Smooth muscle cell (in vitro differentiated cells): ENCODE results near the gene BCO1. TPM values are rescaled to one million over a fixed set of nuclear protein-coding genes. Genes with fewer than 3 reads are reported as not detected.

Experiments
- DNase-seq: peaks from one replicate; lab custom pipeline; 2025; ENCODE audit not compliant: unreplicated experiment; lab: John Stamatoyannopoulos, UW
- H2AFZ ChIP-seq: fragments of 200-600 bp; sonication (generic); 2 replicates; pipeline ENCODE4 v1.6.0; 2016; ENCODE audit warnings: antibody characterized with exemption, low read depth, mild to moderate bottlenecking
- H3F3A ChIP-seq: fragments of 200-600 bp; sonication (generic); 2 replicates; pipeline ENCODE4 v1.6.0; 2017; ENCODE audit warnings: antibody characterized with exemption, low read depth
- H3K27ac ChIP-seq: fragments of 200-600 bp; sonication (generic); 2 replicates; pipeline ENCODE4 v1.5.1; 2016; ENCODE audit warnings: low read depth, mild to moderate bottlenecking
- H3K27me3 ChIP-seq: fragments of 200-600 bp; sonication (generic); 2 replicates; pipeline ENCODE4 v1.6.1; 2016; ENCODE audit warnings: low read depth, mild to moderate bottlenecking
- H3K36me3 ChIP-seq: fragments of 200-600 bp; sonication (generic); 2 replicates; pipeline ENCODE4 v1.5.1; 2016; ENCODE audit warnings: low read depth
- H3K4me1 ChIP-seq: fragments of 200-600 bp; sonication (generic); 2 replicates; pipeline ENCODE4 v1.5.1; 2016; ENCODE audit warnings: low read depth
- H3K4me2 ChIP-seq: fragments of 200-600 bp; sonication (generic); 2 replicates; pipeline ENCODE4 v1.6.0; 2016; ENCODE audit warnings: mild to moderate bottlenecking
- H3K4me3 ChIP-seq: fragments of 200-600 bp; sonication (generic); 2 replicates; pipeline ENCODE4 v1.5.1; 2016; ENCODE audit warnings: mild to moderate bottlenecking
- H3K79me2 ChIP-seq: fragments of 200-600 bp; sonication (generic); 2 replicates; pipeline ENCODE4 v1.6.0; 2016; ENCODE audit warnings: low read depth, mild to moderate bottlenecking
- H3K9ac ChIP-seq: fragments of 200-600 bp; sonication (generic); 2 replicates; pipeline ENCODE4 v1.6.0; 2016; ENCODE audit warnings: low read depth
- H3K9me3 ChIP-seq: fragments of 200-600 bp; sonication (generic); replicated peaks from 2 replicates; pipeline ENCODE4 v1.5.1; 2016; ENCODE audit warnings: low read depth
- H4K20me1 ChIP-seq: fragments of 200-600 bp; sonication (generic); 2 replicates; pipeline ENCODE4 v1.6.0; 2016; ENCODE audit warnings: low read depth
- WGBS: methylation state at CpG from one replicate; pipeline ENCODE4 v1.1.7; 2016; ENCODE audit warnings: low lambda C conversion rate; 5-methylcytosine and 5-hydroxymethylcytosine counted together
- polyA plus RNA-seq: library from polyadenylated mRNA; unstranded; fragments of >200 nt; fragmentation: Nextera tagmentation; extraction: Ambion mirVana; gene quantifications from 2 replicates; pipeline ENCODE4 v1.2.1, GENCODE V29; 2016
- total RNA-seq: library from RNA; depleted of rRNA; stranded (reverse); fragments of >200 nt; gene quantifications from 2 replicates; pipeline ENCODE4 v1.2.3, GENCODE V29; 2014
- TF ChIP-seq, protein P1 (sequence below): fragments of 200-600 bp; sonication (generic); IDR thresholded peaks from 2 replicates; pipeline ENCODE4 v1.5.1; 2017; ENCODE audit warnings: borderline replicate concordance, mild to moderate bottlenecking, antibody characterized with exemption; ENCODE audit not compliant: insufficient read depth, poor library complexity, severe bottlenecking

Gene BCO1
- total and polyA plus RNA-seq, 2 experiments from 2014 or later: not detected

DNA sequence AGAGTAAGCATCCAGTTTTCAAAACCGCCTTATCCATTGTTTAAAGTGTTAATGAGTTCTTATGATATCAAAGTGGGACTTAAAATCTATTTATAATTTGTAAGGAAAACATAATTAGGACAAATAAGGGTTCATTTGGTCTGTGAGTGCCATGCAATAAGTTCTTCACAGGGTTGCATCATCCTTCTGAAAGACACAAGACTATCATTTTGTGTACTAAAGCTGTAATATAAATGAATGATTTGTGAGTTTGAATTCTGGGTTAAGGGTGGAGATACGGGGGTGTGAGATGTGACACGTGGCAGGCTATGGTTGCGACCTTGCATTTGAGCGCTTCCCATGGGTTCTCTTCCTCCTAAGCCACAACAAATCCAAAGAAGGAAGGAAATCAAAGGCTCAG, 83.0 kb downstream of the BCO1 start:
- H3K27ac ChIP-seq: peak overlapping the region; percentile 80
- DNase-seq: no peak
- no peaks in the 10 kb centered on the region for H3K36me3 ChIP-seq
- peak overlapping the region; percentile 32 for H3K4me2 ChIP-seq
- H3F3A ChIP-seq: no peaks in the 10 kb centered on the region
- H3K4me3 ChIP-seq: no peak overlapping the region
- H2AFZ ChIP-seq: no peak overlapping the region
- WGBS: 91% methylated on average over 5 of the region's 5 CpGs
- no peaks in the 10 kb centered on the region for H3K27me3 ChIP-seq
- no peaks in the 10 kb centered on the region for H3K9me3 ChIP-seq
- H3K4me1 ChIP-seq: peaks cover 5% of the 10 kb centered on the region
- H3K9ac ChIP-seq: no peak overlapping the region
- TF ChIP-seq, protein P1, sequence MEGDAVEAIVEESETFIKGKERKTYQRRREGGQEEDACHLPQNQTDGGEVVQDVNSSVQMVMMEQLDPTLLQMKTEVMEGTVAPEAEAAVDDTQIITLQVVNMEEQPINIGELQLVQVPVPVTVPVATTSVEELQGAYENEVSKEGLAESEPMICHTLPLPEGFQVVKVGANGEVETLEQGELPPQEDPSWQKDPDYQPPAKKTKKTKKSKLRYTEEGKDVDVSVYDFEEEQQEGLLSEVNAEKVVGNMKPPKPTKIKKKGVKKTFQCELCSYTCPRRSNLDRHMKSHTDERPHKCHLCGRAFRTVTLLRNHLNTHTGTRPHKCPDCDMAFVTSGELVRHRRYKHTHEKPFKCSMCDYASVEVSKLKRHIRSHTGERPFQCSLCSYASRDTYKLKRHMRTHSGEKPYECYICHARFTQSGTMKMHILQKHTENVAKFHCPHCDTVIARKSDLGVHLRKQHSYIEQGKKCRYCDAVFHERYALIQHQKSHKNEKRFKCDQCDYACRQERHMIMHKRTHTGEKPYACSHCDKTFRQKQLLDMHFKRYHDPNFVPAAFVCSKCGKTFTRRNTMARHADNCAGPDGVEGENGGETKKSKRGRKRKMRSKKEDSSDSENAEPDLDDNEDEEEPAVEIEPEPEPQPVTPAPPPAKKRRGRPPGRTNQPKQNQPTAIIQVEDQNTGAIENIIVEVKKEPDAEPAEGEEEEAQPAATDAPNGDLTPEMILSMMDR: no peak
- H4K20me1 ChIP-seq: peaks cover 92% of the 10 kb centered on the region
- peaks cover 81% of the 10 kb centered on the region for H3K79me2 ChIP-seq

DNA sequence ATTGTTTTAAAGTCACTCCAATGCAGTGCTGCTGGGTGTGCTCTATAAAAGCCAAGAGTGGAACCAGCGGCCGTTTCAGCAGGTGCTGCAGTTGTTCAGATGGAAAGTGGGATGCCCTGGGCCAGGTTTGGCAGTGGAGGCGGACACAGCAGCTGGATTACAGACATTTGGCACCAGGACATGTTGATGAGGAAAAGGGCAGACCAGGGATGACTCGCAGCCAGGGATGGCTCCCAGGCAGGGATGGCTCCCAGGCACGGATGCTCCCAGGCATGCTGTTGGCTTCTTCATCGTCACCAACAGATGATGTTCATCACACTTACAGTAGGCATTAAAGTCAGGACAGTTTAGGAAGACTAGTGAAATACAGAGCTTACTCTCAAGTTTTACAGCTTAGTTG, 86.3 kb downstream of the BCO1 start:
- H3K36me3 ChIP-seq: no peaks in the 10 kb centered on the region
- WGBS: 89% methylated on average over 6 of the region's 6 CpGs
- H4K20me1 ChIP-seq: peaks cover 93% of the 10 kb centered on the region
- H3K79me2 ChIP-seq: peaks cover 63% of the 10 kb centered on the region
- H3K27me3 ChIP-seq: no peaks in the 10 kb centered on the region
- DNase-seq: no peak
- H3K4me1 ChIP-seq: peaks cover 3% of the 10 kb centered on the region
- TF ChIP-seq, protein P1: no peak
- H3F3A ChIP-seq: no peaks in the 10 kb centered on the region
- H3K4me2 ChIP-seq: no peak overlapping the region
- no peak overlapping the region for H3K27ac ChIP-seq
- H3K9ac ChIP-seq: no peak overlapping the region
- no peak overlapping the region for H3K4me3 ChIP-seq
- H3K9me3 ChIP-seq: no peaks in the 10 kb centered on the region
- H2AFZ ChIP-seq: no peak overlapping the region

DNA sequence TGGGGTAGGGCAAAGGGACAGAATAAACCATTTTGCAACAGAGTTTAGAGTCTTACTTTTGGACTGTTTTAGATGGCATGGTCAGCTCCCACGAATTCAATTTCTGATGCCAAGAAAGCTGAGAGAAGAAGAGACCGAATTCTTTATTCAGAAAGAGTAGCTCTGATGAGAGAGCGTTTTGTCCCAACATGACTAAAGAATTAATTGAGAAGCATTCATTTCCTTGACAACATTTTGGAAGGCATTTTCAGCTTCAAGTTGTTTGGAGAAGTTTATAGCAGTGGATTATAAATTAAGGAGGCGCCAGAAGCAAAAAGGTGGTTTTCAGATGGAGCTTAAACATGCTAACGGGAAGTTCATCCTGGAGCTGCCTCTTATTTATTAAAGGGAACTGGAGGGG, 88.5 kb downstream of the BCO1 start:
- 96% methylated on average over 5 of the region's 5 CpGs for whole genome bisulfite sequencing

More for the DNA sequence above, 88.5 kb downstream of the BCO1 start:
- peaks cover 88% of the 10 kb centered on the region for H4K20me1 ChIP-seq
- DNase-seq: no peak
- no peaks in the 10 kb centered on the region for H3K9me3 ChIP-seq
- H3K9ac ChIP-seq: no peak overlapping the region
- TF ChIP-seq, protein P1: no peak
- no peaks in the 10 kb centered on the region for H3F3A ChIP-seq
- H3K27me3 ChIP-seq: no peaks in the 10 kb centered on the region
- no peaks in the 10 kb centered on the region for H3K4me1 ChIP-seq
- H3K79me2 ChIP-seq: peaks cover 44% of the 10 kb centered on the region
- H2AFZ ChIP-seq: no peak overlapping the region
- no peaks in the 10 kb centered on the region for H3K36me3 ChIP-seq
- H3K4me2 ChIP-seq: no peak overlapping the region
- H3K27ac ChIP-seq: no peak overlapping the region
- no peak overlapping the region for H3K4me3 ChIP-seq
